ENCODE results near the gene IMMP2L.

- TF ChIP-seq POLR2A (IDR thresholded peaks at IDR 0.05) (no peak), CTCF (IDR thresholded peaks at IDR 0.05 in 4 of 5, conservative IDR thresholded peaks at IDR 0.05 in 1 of 5) (no peak)
Observed at GRCh38 chr7:111255576-111255975, 306.7 kb downstream of the IMMP2L start.

Measured in gastrocnemius medialis (tissue), 4 donors.